HS-5 (cell line): ENCODE results near the gene CCDC92.

Experiments
- DNase-seq: peaks from one replicate; pipeline ENCODE4 v3.0.0-alpha.2; 2012; ENCODE audit warnings: low read depth

CCDC92 gene

GRCh38 chr12:123972457-123973401 lies at the start of gene CCDC92, which contains the start of gene ZNF664:
TSS of gene CCDC92 (minus strand) at chr12:123972831. CDS start at chr12:123944305, 28,526 bp downstream.
TSS of gene ZNF664 (plus strand) at chr12:123973215. CDS start at chr12:124012145, 38,930 bp downstream.
- no peak for DNase-seq

- no peak for DNase-seq
These were observed 49.5 kb upstream of the CCDC92 start for GRCh38 chr12:124022161-124022560.

- DNase-seq = no peak
These were observed 48.4 kb upstream of the CCDC92 start for GRCh38 chr12:124021007-124021406.

- no peak for DNase-seq
These were observed 47.9 kb upstream of the CCDC92 start for GRCh38 chr12:124020514-124020949.

GRCh38 chr12:124019115-124019514 lies 46.5 kb upstream of the CCDC92 start:
- DNase-seq = no peak

- no peak for DNase-seq
These were observed 45.9 kb upstream of the CCDC92 start for GRCh38 chr12:124018539-124018938.

GRCh38 chr12:124017064-124017463 lies 44.4 kb upstream of the CCDC92 start:
- no peak for DNase-seq

GRCh38 chr12:124015494-124016461 lies 43.1 kb upstream of the CCDC92 start:
- no peak for DNase-seq

- DNase-seq = no peak
These were observed 40.4 kb upstream of the CCDC92 start for GRCh38 chr12:124013073-124013472.

- DNase-seq = no peak
These were observed 38.9 kb upstream of the CCDC92 start for GRCh38 chr12:124011435-124012115.

- DNase-seq = no peak
These were observed 38.1 kb upstream of the CCDC92 start for GRCh38 chr12:124010687-124011086.

- no peak for DNase-seq
These were observed 37.1 kb upstream of the CCDC92 start for GRCh38 chr12:124009781-124010180.

GRCh38 chr12:124008595-124008994 lies 36.0 kb upstream of the CCDC92 start:
- no peak for DNase-seq

- DNase-seq = no peak
These were observed 35.4 kb upstream of the CCDC92 start for GRCh38 chr12:124007826-124008570.

GRCh38 chr12:124006846-124007713 lies 34.4 kb upstream of the CCDC92 start:
- DNase-seq = no peak

- no peak for DNase-seq
These were observed 33.6 kb upstream of the CCDC92 start for GRCh38 chr12:124006085-124006845.

- DNase-seq = no peak
These were observed 31.7 kb upstream of the CCDC92 start for GRCh38 chr12:124004233-124004875.

- DNase-seq = no peak
These were observed 30.0 kb upstream of the CCDC92 start for GRCh38 chr12:124002654-124003053.
